Astrocyte (in vitro differentiated cells and primary cell): ENCODE measurements around the gene EPM2A. TPM values are rescaled to one million over a fixed set of nuclear protein-coding genes. Genes with fewer than 3 reads are reported as not detected.

Experiments
- DNase-seq: peaks from one replicate; pipeline ENCODE4 v3.0.0-alpha.2; 2010; ENCODE audit warnings: low read depth
- FAIRE-seq: peaks from 2 replicates; lab custom pipeline; 2011; peaks lifted over from hg19 to GRCh38; lab: Jason Lieb, UNC
- H2AFZ ChIP-seq: 2 replicates; pipeline ENCODE4 v1.6.0; 2012; ENCODE audit warnings: low read depth, low read length, inconsistent platforms
- H3K27ac ChIP-seq: 2 replicates; pipeline ENCODE4 v1.5.1; 2011; ENCODE audit warnings: low read depth, low read length, inconsistent platforms
- H3K27me3 ChIP-seq: 2 replicates; pipeline ENCODE4 v1.6.0; 2011; ENCODE audit warnings: low read length, inconsistent platforms; ENCODE audit not compliant: insufficient read depth
- H3K36me3 ChIP-seq: 2 replicates; pipeline ENCODE4 v1.5.1; 2011; ENCODE audit warnings: low read length, inconsistent platforms; ENCODE audit not compliant: insufficient read depth
- H3K4me1 ChIP-seq: 2 replicates; pipeline ENCODE4 v1.5.1; 2011; ENCODE audit warnings: low read length, inconsistent platforms; ENCODE audit not compliant: insufficient read depth
- H3K4me2 ChIP-seq: 2 replicates; pipeline ENCODE4 v1.6.0; 2012; ENCODE audit warnings: low read length, inconsistent platforms
- H3K4me3 ChIP-seq: 2 replicates; pipeline ENCODE4 v1.5.1; 2011; ENCODE audit warnings: low read depth, mild to moderate bottlenecking, low read length, inconsistent platforms; ENCODE audit not compliant: insufficient read depth
- H3K79me2 ChIP-seq: 2 replicates; pipeline ENCODE4 v1.6.0; 2012; ENCODE audit warnings: mild to moderate bottlenecking, low read length, inconsistent platforms; ENCODE audit not compliant: insufficient read depth
- H3K9ac ChIP-seq: 2 replicates; pipeline ENCODE4 v1.6.0; 2012; ENCODE audit warnings: mild to moderate bottlenecking, low read length, inconsistent platforms
- H3K9me3 ChIP-seq: 2 replicates; pipeline ENCODE4 v1.5.1; 2012; ENCODE audit warnings: low read depth, mild to moderate bottlenecking, low read length, inconsistent platforms; ENCODE audit not compliant: insufficient read depth
- H4K20me1 ChIP-seq: 2 replicates; pipeline ENCODE4 v1.6.0; 2012; ENCODE audit warnings: low read length, inconsistent platforms; ENCODE audit not compliant: insufficient read depth
- H3K27ac Mint-ChIP-seq: one replicate; pipeline ENCODE4 v1.8.0; 2021; ENCODE audit warnings: mild to moderate bottlenecking, mixed read lengths; ENCODE audit not compliant: unreplicated experiment
- H3K27me3 Mint-ChIP-seq: one replicate; pipeline ENCODE4 v1.8.0; 2021; ENCODE audit warnings: low read depth, mixed read lengths; ENCODE audit not compliant: unreplicated experiment
- H3K36me3 Mint-ChIP-seq: one replicate; pipeline ENCODE4 v1.8.0; 2021; ENCODE audit warnings: low read depth, mixed read lengths; ENCODE audit not compliant: unreplicated experiment
- H3K4me1 Mint-ChIP-seq: one replicate; pipeline ENCODE4 v1.8.0; 2021; ENCODE audit warnings: low read depth, mixed read lengths; ENCODE audit not compliant: unreplicated experiment
- H3K4me3 Mint-ChIP-seq: one replicate; pipeline ENCODE4 v1.8.0; 2021; ENCODE audit warnings: mild to moderate bottlenecking, moderate library complexity, mixed read lengths; ENCODE audit not compliant: unreplicated experiment
- H3K9me3 Mint-ChIP-seq: one replicate; pipeline ENCODE4 v1.8.0; 2021; ENCODE audit warnings: mild to moderate bottlenecking, mixed read lengths; ENCODE audit not compliant: unreplicated experiment
- CTCF ChIP-seq: IDR thresholded peaks from 2 replicates; pipeline ENCODE4 v1.5.1; 2011; ENCODE audit warnings: low read depth, mild to moderate bottlenecking, inconsistent platforms, low read length, moderate library complexity; ENCODE audit not compliant: insufficient read depth
- EZH2 ChIP-seq: IDR thresholded peaks from 2 replicates; pipeline ENCODE4 v1.6.1; 2012; ENCODE audit warnings: mild to moderate bottlenecking, low read length, inconsistent platforms; ENCODE audit not compliant: insufficient read depth
- total RNA-seq: library from RNA; stranded (reverse); gene quantifications from 2 replicates; pipeline ENCODE4 v1.2.1, GENCODE V29; 2021

EPM2A gene
- total RNA-seq, 1 donor from 2014 or later, result 5.2 TPM

- TF ChIP-seq EZH2 (no peak), CTCF (no peak)
- FAIRE-seq, result no peak
- no peaks in the 10 kb centered on the region for H3K79me2 ChIP-seq
Measured at GRCh38 chr6:145772846-145773245, 37.5 kb upstream of the EPM2A start.

GRCh38 chr6:145765449-145765848, 30.1 kb upstream of the EPM2A start:
- Histone ChIP-seq H4K20me1 (no peaks in the 10 kb centered on the region), H2AFZ (no peak overlapping the region), H3K27ac (no peak overlapping the region), H3K9ac (no peak overlapping the region), H3K4me1 (no peaks in the 10 kb centered on the region), H3K36me3 (no peaks in the 10 kb centered on the region), H3K79me2 (no peaks in the 10 kb centered on the region), H3K27me3 (no peaks in the 10 kb centered on the region), H3K4me3 (no peak overlapping the region), H3K9me3 (no peaks in the 10 kb centered on the region), H3K4me2 (no peak overlapping the region)
- H3K27me3 Mint-ChIP-seq, result no peaks in the 10 kb centered on the region
- H3K27ac Mint-ChIP-seq, result no peak overlapping the region
- FAIRE-seq, result no peak
- no peak for TF ChIP-seq EZH2
- no peak for TF ChIP-seq CTCF
- H3K4me1 Mint-ChIP-seq, result no peaks in the 10 kb centered on the region
- H3K4me3 Mint-ChIP-seq, result no peak overlapping the region
- no peaks in the 10 kb centered on the region for H3K9me3 Mint-ChIP-seq
- H3K36me3 Mint-ChIP-seq, result no peaks in the 10 kb centered on the region
- no peak for DNase-seq

More at GRCh38 chr6:145772846-145773245, 37.5 kb upstream of the EPM2A start:
- DNase-seq, result no peak
- Mint-ChIP-seq H3K36me3 (no peaks in the 10 kb centered on the region), H3K27me3 (no peaks in the 10 kb centered on the region), H3K9me3 (peaks cover 9% of the 10 kb centered on the region), H3K27ac (no peak overlapping the region), H3K4me1 (no peaks in the 10 kb centered on the region), H3K4me3 (no peak overlapping the region)
- Histone ChIP-seq H3K36me3 (no peaks in the 10 kb centered on the region), H3K4me1 (no peaks in the 10 kb centered on the region), H3K27ac (no peak overlapping the region), H3K4me2 (no peak overlapping the region), H3K4me3 (no peak overlapping the region), H3K9me3 (no peaks in the 10 kb centered on the region), H4K20me1 (no peaks in the 10 kb centered on the region), H2AFZ (no peak overlapping the region), H3K9ac (no peak overlapping the region), H3K27me3 (no peaks in the 10 kb centered on the region)

GRCh38 chr6:145763742-145764141, 28.4 kb upstream of the EPM2A start:
- H3K27ac ChIP-seq, result no peak overlapping the region
- H3K4me1 Mint-ChIP-seq, result no peaks in the 10 kb centered on the region
- no peak overlapping the region for H3K27ac Mint-ChIP-seq
- H4K20me1 ChIP-seq, result no peaks in the 10 kb centered on the region
- H3K27me3 ChIP-seq, result no peaks in the 10 kb centered on the region
- no peaks in the 10 kb centered on the region for H3K4me1 ChIP-seq
- no peak overlapping the region for H3K4me3 ChIP-seq
- no peaks in the 10 kb centered on the region for H3K9me3 Mint-ChIP-seq
- H3K9me3 ChIP-seq, result no peaks in the 10 kb centered on the region
- no peaks in the 10 kb centered on the region for H3K36me3 ChIP-seq
- H2AFZ ChIP-seq, result no peak overlapping the region
- TF ChIP-seq EZH2 (no peak), CTCF (no peak)
- no peak overlapping the region for H3K4me3 Mint-ChIP-seq
- no peak for FAIRE-seq
- no peak overlapping the region for H3K9ac ChIP-seq
- H3K79me2 ChIP-seq, result no peaks in the 10 kb centered on the region
- H3K4me2 ChIP-seq, result no peak overlapping the region
- H3K27me3 Mint-ChIP-seq, result no peaks in the 10 kb centered on the region
- DNase-seq, result no peak
- no peaks in the 10 kb centered on the region for H3K36me3 Mint-ChIP-seq
